Adrenal gland (tissue), 19 donors: ENCODE data around the gene OLFM3. TPM values are rescaled to one million over a fixed set of nuclear protein-coding genes. Genes with fewer than 3 reads are reported as not detected.

Source experiments
- DNase-seq, 7 donors: peaks; one replicate each; pipeline ENCODE4 v3.0.0-alpha.2; 2019 to 2020
- H3K27ac ChIP-seq, 5 donors: fragments of 200-600 bp; sonication (generic) in 4 of 5; 1 replicate in 3 of 5; 2 replicates in 2 of 5; pipeline versions ENCODE4 v1.5.1 to v1.8.0; 2016 to 2020; ENCODE audit warnings: mild to moderate bottlenecking in 1 of 5
- H3K27me3 ChIP-seq: fragments of 200-600 bp; 2 replicates; pipeline ENCODE4 v1.8.0; 2021
- H3K36me3 ChIP-seq, 2 donors: fragments of 200-600 bp; replicated peaks in 1 of 2; 1 replicate in 1 of 2; 2 replicates in 1 of 2; pipeline versions ENCODE4 v1.5.1 to v1.8.0; 2018 to 2022
- H3K4me1 ChIP-seq, 2 donors: fragments of 200-600 bp; replicated peaks in 1 of 2; 1 replicate in 1 of 2; 2 replicates in 1 of 2; pipeline versions ENCODE4 v1.5.1 to v1.8.0; 2018 to 2021
- H3K4me3 ChIP-seq, 4 donors: fragments of 200-600 bp; sonication (generic) in 3 of 4; one replicate each; pipeline ENCODE4 v1.5.1; 2016 to 2018
- H3K9me3 ChIP-seq, 3 donors: fragments of 200-600 bp; sonication (generic) in 1 of 3; replicated peaks in 1 of 3; 1 replicate in 2 of 3; 2 replicates in 1 of 3; pipeline versions ENCODE4 v1.5.1 to v1.8.0; 2016 to 2021
- CTCF ChIP-seq, 6 experiments: fragments of 450-650 bp in 4 of 6; fragments of 200-600 bp in 2 of 6; sonication (generic) in 1 of 6; IDR thresholded peaks; 1 replicate in 5 of 6; 2 replicates in 1 of 6; pipeline versions ENCODE4 v1.5.1 to v1.8.0; 2016 to 2021; ENCODE audit warnings: antibody characterized with exemption in 6 of 6, mild to moderate bottlenecking in 2 of 6, moderate library complexity in 1 of 6
- POLR2A ChIP-seq, 2 donors: fragments of 450-650 bp; IDR thresholded peaks; one replicate each; pipeline ENCODE4 v1.6.1; 2017; ENCODE audit warnings: antibody characterized with exemption in 2 of 2, mild to moderate bottlenecking in 2 of 2, moderate library complexity in 1 of 2
- WGBS, 4 donors: extraction: QIAGEN DNeasy Blood & Tissue Kit in 2 of 4; methylation state at CpG; one replicate each; pipeline versions ENCODE4 v1.1.5 to v1.1.7; 2013 to 2017; 5-methylcytosine and 5-hydroxymethylcytosine counted together
- intact Hi-C, 2 donors: fragments of 100-400 bp; cut with DNase I; formaldehyde crosslinking; loops; one replicate each; pipeline versions ENCODE4 v1.14.1 to v1.15.0; 2022 to 2023
- long read RNA-seq, 10 donors: library from polyadenylated mRNA in 3 of 10; unstranded in 2 of 10; stranded (forward) in 1 of 10; transcript quantifications; one replicate each; pipeline ENCODE4 v2.0.0 and lab custom pipeline, GENCODE V29; 2021 to 2026
- polyA plus RNA-seq, 3 donors: library from polyadenylated mRNA; stranded (reverse); fragments of 200-250 nt in 2 of 3; fragments of 350-450 nt in 1 of 3; fragmentation: Illumina TruSeq in 1 of 3; extraction: RNeasy Lipid Tissue Mini Kit (QIAGEN cat#74804) in 1 of 3; gene quantifications; one replicate each; pipeline ENCODE4 v1.2.3, GENCODE V29; 2013 to 2014
- total RNA-seq, 9 donors: library from RNA; depleted of rRNA in 4 of 9; stranded (reverse); fragments of >200 nt in 4 of 9; fragments of 120-200 nt in 1 of 9; fragmentation: NEBNext Ultra II Directional in 1 of 9; extraction: Animal tissue kit (Norgen Biotek cat#: 25700) in 1 of 9; gene quantifications; one replicate each; pipeline versions ENCODE4 v1.1.0 to v1.2.4, GENCODE V29; 2013 to 2023
- donor health status: healthy with polysubstance abuse.
- donor health status: Bipolar disorder and iron deficiency.
- donor health status: DM: yes; HTN: yes; CAD: no.
- donor health status: DM: no; HTN: no; CAD: no.
- donor health status: DM: no; HTN: no; CAD: no.
- donor health status: DM: yes; HTN: yes; CAD: no.

OLFM3 gene
- total RNA-seq (under 1 TPM in 3 of 9 donors, not detected in 6; 0.14 to 0.50 (median 0.28) TPM), polyA plus RNA-seq (1 to 10 TPM in 1 of 3 donors, under 1 TPM in 2; 0.07 to 1.5 (median 0.24) TPM)
- long read RNA-seq, donor 1 = 0 reads
- long read RNA-seq, donor 2 = 0 reads
- long read RNA-seq, donor 3 = 0 reads
- long read RNA-seq, donor 4 = 0 reads
- long read RNA-seq, donor 5 = 0 reads
- long read RNA-seq, donor 6, partial matches to known transcripts = 0 of 1 reads
- long read RNA-seq, donor 6, other reads (novel, unspliced or antisense) = 0 of 1 reads
- long read RNA-seq, donor 7 = 0 reads
- long read RNA-seq, donor 8 = 0 reads
- long read RNA-seq, donor 9 = 0 reads
- long read RNA-seq, donor 10 = 0 reads

DNA sequence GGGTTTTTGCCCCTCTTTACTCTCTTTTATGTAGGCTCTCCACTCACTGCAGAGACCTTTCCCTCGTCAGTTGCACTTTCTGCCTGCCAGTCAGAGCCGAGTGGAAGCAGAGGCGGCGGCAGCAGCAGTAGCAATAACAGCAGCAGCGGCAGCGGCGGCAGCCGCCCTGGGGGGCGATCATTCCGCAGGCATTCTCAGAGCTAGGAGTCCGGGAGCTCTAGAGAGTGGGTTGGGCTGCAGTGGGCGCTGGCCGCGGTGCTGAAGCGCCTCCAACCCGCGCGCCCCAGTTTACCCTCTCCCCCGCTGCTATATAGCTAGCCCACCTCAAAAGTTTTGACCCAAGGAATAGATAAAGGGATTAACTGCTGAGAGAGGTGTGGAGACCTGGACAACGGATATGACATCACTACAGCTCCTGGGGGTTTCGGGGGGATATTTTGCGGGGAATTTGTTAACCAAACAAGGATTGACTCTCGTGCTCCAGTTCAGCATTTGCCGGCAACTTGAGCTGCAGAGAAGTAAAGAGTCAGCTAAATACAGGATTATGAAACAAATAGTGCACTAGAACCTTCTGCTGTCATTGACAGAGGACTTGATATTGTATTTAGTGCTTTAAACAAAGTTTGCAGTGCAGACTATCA, at the start of gene OLFM3:
OLFM3 (minus strand) TSS at position 102 of the 641 bp plus-strand sequence.
- Histone ChIP-seq H3K4me1 (no peaks in the 10 kb centered on the region), H3K9me3 (no peaks in the 10 kb centered on the region), H3K27me3 (no peaks in the 10 kb centered on the region), H3K4me3 (no peak within 1 kb of the TSS), H3K27ac (no peak within 1 kb of the TSS), H3K36me3 (no peaks in the 10 kb centered on the region)
- 3 to 6% (median 4%) methylated on average over 16 to 24 of the region's 24 CpGs for WGBS, 4 donors
- DNase-seq = peak in 2 of 7 donors; percentile 3 to 15
- intact Hi-C loops = no loop called here
- no peak for TF ChIP-seq POLR2A (IDR thresholded peaks at IDR 0.05)
- TF ChIP-seq CTCF (IDR thresholded peaks at IDR 0.05) = no peak

DNA sequence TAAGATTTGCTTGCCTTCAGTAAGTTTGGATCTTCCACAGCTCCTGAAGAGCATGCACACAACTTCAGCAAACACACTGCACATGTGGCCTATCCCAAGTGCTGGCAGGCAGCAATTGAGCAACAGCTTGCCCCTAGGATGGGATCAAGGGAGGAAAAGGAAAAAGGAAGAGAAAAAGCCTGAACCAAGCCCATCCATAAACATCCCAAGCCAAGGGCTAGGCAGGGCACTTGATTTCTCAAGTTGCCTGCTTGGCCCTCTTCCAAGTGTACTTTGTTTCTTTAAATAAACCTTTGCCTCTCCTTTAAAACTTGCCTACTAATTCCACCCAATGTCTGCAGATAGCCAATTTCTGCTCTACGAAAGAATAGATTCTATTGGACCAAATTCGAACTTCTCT, 49.0 kb upstream of the OLFM3 start:
- intact Hi-C loops = no loop called here
- Histone ChIP-seq H3K4me1 (no peaks in the 10 kb centered on the region), H3K36me3 (no peaks in the 10 kb centered on the region), H3K9me3 (no peaks in the 10 kb centered on the region), H3K27me3 (no peaks in the 10 kb centered on the region), H3K4me3 (no peak overlapping the region), H3K27ac (no peak overlapping the region)
- TF ChIP-seq CTCF (IDR thresholded peaks at IDR 0.05) = no peak
- TF ChIP-seq POLR2A (IDR thresholded peaks at IDR 0.05) = no peak
- no peak for DNase-seq
- WGBS, 4 donors = 82 to 86% (median 83%) methylated on average over 2 of the region's 2 CpGs

- TF ChIP-seq CTCF (IDR thresholded peaks at IDR 0.05) = no peak
- 69 to 75% (median 73%) methylated on average over 7 of the region's 7 CpGs for WGBS, 4 donors
- intact Hi-C loops = no loop called here
Observed at GRCh38 chr1:102032534-102032933, 35.8 kb upstream of the OLFM3 start.

GRCh38 chr1:102019530-102019929, 22.8 kb upstream of the OLFM3 start:
- DNase-seq = no peak
- H3K4me1 ChIP-seq = no peaks in the 10 kb centered on the region
- intact Hi-C loops = no loop called here
- no peaks in the 10 kb centered on the region for H3K9me3 ChIP-seq
- no peaks in the 10 kb centered on the region for H3K36me3 ChIP-seq
- no peak overlapping the region for H3K4me3 ChIP-seq
- TF ChIP-seq POLR2A (IDR thresholded peaks at IDR 0.05) = no peak
- TF ChIP-seq CTCF (IDR thresholded peaks at IDR 0.05) = no peak
- no peak overlapping the region for H3K27ac ChIP-seq
- no peaks in the 10 kb centered on the region for H3K27me3 ChIP-seq

More at GRCh38 chr1:102032534-102032933, 35.8 kb upstream of the OLFM3 start:
- DNase-seq = no peak
- no peaks in the 10 kb centered on the region for H3K36me3 ChIP-seq
- no peaks in the 10 kb centered on the region for H3K9me3 ChIP-seq
- no peak overlapping the region for H3K27ac ChIP-seq
- H3K4me1 ChIP-seq = no peaks in the 10 kb centered on the region
- H3K27me3 ChIP-seq = no peaks in the 10 kb centered on the region
- no peak overlapping the region for H3K4me3 ChIP-seq
